ENCODE data around the gene CCDC86. TPM values are rescaled to one million over a fixed set of nuclear protein-coding genes. Genes with fewer than 3 reads are reported as not detected.

CCDC86 gene
- polyA plus RNA-seq, 2 of the 4 experiments (the other 2 are of a cell fraction) = 42.8 to 71.1 TPM

- H3K4me1 ChIP-seq = no peaks in the 10 kb centered on the region
- FAIRE-seq = no peak
- 95% methylated on average over 76 of the region's 78 CpGs for WGBS (ENCODE audit: missing lambda C conversion rate)
- no peak for ATAC-seq
- ChIA-PET CTCF (interaction anchor here (1.4 to 3.6 kb wide), 6 partner anchors 12 to 77 kb away, joined by 4 to 21 read pairs (median 5); no protein-coding TSS in a partner anchor), POLR2A (no interaction called here)
- DNase-seq (ENCODE audit: low read depth in 1 of 2, low spot score in 1 of 2) = no peak
- TF ChIP-seq ZC3H11A (IDR thresholded peaks at IDR 0.05) (no peak), ELK1 (IDR thresholded peaks at IDR 0.05; ENCODE audit: low read depth, low read length) (no peak), TFCP2L1 (CRISPR knock-in tag; IDR thresholded peaks at IDR 0.05) (no peak)
- no peaks in the 10 kb centered on the region for H3K9me3 ChIP-seq
- no peak overlapping the region for H3K4me2 ChIP-seq
- no peak overlapping the region for H3K27ac ChIP-seq
- H3K4me3 ChIP-seq = no peak overlapping the region
Measured at GRCh38 chr11:60852117-60852981, 10.4 kb downstream of the CCDC86 start.

GRCh38 chr11:60852982-60853950 is 11.4 kb downstream of the CCDC86 start:
- no peak overlapping the region for H3K27ac ChIP-seq
- H3K9me3 ChIP-seq = no peaks in the 10 kb centered on the region
- TF ChIP-seq HMGXB4 (CRISPR knock-in tag; IDR thresholded peaks at IDR 0.05; ENCODE audit: borderline replicate concordance) (no peak), E2F6 (IDR thresholded peaks at IDR 0.05; ENCODE audit: borderline replicate concordance, low read depth) (no peak), MYC (IDR thresholded peaks at IDR 0.05; ENCODE audit: borderline replicate concordance, low read length) (no peak), KDM5A (IDR thresholded peaks at IDR 0.05) (no peak), TFCP2L1 (CRISPR knock-in tag; IDR thresholded peaks at IDR 0.05) (no peak), ZFP36 (IDR thresholded peaks at IDR 0.05; ENCODE audit: borderline replicate concordance, partially characterized antibody) (no peak), CEBPB (IDR thresholded peaks at IDR 0.05) (no peak), HES2 (IDR thresholded peaks at IDR 0.05) (no peak), BHLHE40 (IDR thresholded peaks at IDR 0.05; ENCODE audit: low read depth, low read length) (no peak), CBX8 (IDR thresholded peaks at IDR 0.05) (no peak), POLR2A (IDR thresholded peaks at IDR 0.05; ENCODE audit: low read length) (no peak), RFX5 (IDR thresholded peaks at IDR 0.05) (no peak), POLR2AphosphoS2 (conservative IDR thresholded peaks at IDR 0.05; ENCODE audit: low read length) (no peak), USF2 (IDR thresholded peaks at IDR 0.05) (no peak), SREBF2 (IDR thresholded peaks at IDR 0.05) (no peak), RAD21 (conservative IDR thresholded peaks at IDR 0.05 in 1 of 2, IDR thresholded peaks at IDR 0.05 in 1 of 2) (no peak), BCL3 (IDR thresholded peaks at IDR 0.05) (no peak)
- POLR2A ChIA-PET = no interaction called here
- ATAC-seq (no peak), DNase-seq (ENCODE audit: low read depth in 1 of 2, low spot score in 1 of 2) (no peak), FAIRE-seq (no peak)
- no peaks in the 10 kb centered on the region for H3K4me1 ChIP-seq
- H3K4me2 ChIP-seq = no peak overlapping the region
- H3K4me3 ChIP-seq = no peak overlapping the region
- WGBS (ENCODE audit: missing lambda C conversion rate) = 95% methylated on average over 54 of the region's 68 CpGs
- CTCF ChIA-PET = interaction anchor here (1.0 to 1.6 kb wide), 2 partner anchors 11 to 22 kb away, joined by 4 read pairs; no protein-coding TSS in a partner anchor
